GM23248 (cell line): ENCODE results near the gene MPP4.

Experiments
- EZH2 ChIP-seq: fragments of 200-600 bp; sonication (generic); IDR thresholded peaks from 2 replicates; pipeline ENCODE4 v1.6.1; 2018; ENCODE audit warnings: antibody characterized with exemption, mild to moderate bottlenecking; ENCODE audit not compliant: insufficient read depth, poor library complexity, severe bottlenecking
- EZH2phosphoT487 ChIP-seq: fragments of 200-600 bp; sonication (generic); IDR thresholded peaks from 2 replicates; pipeline ENCODE4 v1.6.1; 2018; ENCODE audit warnings: antibody characterized with exemption, moderate library complexity, mild to moderate bottlenecking, low read depth; ENCODE audit not compliant: insufficient read depth

GRCh38 chr2:201673546-201673945 lies 24.9 kb downstream of the MPP4 start:
- TF ChIP-seq EZH2 = no peak
- TF ChIP-seq EZH2phosphoT487 = no peak
